HuH-7.5 (cell line): ENCODE measurements around the gene TXNRD2.

Experiments
- DNase-seq: peaks from one replicate; pipeline ENCODE4 v3.0.0; 2011; ENCODE audit warnings: low spot score

TXNRD2 gene

DNA sequence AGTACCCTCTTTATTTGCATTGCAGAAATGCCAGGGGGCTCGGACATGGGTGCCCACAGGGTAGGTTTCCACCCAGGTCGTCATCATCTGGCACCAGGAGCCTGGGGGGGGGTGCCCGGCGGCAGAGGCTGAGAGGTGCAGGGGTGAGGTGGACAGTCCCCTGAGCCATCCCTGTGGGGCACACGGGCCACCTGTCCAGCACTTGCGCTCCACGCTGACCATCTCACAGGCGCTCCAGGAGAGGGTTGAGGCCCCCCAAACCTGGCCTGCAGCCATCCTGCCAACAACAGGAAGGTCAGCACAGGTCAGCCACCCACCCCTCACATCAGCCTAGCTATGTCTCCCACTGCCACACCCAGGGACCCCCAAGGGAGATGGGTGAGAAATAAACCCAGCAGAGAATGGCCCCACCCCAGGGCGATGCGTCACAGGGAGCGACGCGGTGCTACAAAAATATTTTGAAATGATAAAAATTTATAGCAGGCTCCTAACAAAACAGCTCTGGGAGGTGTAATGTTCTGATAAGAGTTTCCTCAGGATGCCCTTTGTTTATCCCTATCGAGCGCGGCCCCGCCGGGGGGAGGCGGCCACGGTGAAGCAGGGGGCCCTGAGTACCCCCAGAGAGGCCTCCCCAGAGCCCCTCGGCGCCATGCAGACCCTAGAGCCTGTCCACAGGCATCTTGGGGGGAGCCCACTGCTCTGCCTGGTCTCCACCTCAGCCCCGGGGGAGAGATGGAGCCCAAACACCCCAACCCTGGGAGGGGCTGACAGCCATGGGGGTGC, 65.9 kb downstream of the TXNRD2 start:
- DNase-seq: no peak

GRCh38 chr22:19875061-19875530, 66.5 kb downstream of the TXNRD2 start:
- DNase-seq: no peak

- no peak for DNase-seq
Measured at GRCh38 chr22:19874307-19875060, 67.1 kb downstream of the TXNRD2 start.

DNA sequence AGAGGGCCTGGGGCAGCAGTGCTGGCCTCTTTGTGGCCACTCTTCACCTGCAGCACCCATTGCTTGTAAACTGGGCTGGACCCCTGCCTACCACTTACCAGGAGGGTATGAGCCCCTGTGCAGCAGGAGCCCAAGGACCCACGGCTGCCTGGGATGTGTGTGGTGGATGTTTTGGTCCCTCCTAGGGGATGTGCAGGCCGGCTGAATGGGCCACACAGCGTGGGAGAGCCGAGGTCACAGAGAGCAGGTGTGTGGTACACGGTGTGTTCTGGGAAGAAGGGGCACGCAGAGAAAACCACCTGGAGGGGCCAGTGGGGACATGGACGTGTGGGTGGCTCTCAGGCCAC, 67.7 kb downstream of the TXNRD2 start:
- DNase-seq: no peak

DNA sequence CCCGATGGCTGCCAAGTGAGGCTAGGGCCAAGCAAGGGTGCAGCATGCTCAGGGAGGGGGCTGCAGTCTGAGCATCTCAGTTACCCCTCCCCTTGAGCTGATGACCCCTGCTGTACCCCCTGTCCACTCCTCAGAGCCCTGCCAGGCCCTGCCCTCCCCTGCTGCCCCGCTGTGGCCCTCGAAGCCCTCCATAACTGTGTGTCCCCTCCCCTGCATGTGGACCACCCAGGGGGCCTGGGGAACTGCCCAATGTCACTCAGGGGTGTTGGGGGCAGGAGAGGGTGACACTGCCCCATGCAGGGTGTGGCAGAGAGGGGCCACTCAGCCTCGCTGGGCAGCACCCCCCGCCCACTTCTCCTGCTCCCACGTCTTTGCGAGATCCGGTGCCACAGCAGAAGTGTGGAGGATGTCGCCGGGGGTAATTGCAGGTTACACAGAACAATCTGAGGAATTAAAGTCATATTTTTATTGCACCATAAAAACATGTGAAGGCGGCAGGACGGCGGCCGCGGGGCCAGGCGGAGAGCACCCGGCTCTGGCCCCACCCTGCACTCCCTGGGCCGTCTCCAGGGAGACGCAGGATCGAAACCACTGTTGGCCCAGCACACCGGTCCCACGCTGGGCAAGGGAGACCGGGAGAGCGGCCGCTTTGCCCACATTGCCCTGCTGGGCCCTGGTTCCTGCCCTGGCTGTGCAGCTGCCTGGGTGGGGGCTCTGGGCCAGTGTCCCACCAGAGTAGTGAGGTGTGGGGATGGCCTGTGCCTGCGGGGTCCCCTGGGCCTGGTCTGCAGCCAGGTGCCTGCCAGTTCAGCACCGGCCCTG, 68.3 kb downstream of the TXNRD2 start:
- no peak for DNase-seq

DNA sequence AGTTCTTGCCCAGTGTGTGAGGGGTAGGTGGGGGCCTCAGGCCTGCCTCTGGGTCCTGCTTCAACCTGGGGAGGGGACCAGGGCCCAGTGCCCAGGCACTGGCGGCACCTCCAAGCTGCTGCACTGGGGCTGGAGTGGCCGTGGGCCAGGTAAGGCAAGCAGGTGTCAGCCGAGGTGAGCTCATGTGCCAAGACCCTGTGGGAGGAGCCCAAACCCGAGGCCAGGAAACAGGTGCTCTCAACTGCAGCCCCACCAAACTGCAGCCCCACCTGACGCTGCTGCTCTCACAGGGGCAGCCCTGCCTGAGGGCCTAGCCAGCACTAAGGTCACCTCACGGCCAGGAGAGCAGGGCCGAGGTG, 68.9 kb downstream of the TXNRD2 start:
- DNase-seq: no peak

GRCh38 chr22:19871845-19872778, 69.5 kb downstream of the TXNRD2 start:
- no peak for DNase-seq

- DNase-seq: no peak
Measured at GRCh38 chr22:19871023-19871844, 70.4 kb downstream of the TXNRD2 start.

DNA sequence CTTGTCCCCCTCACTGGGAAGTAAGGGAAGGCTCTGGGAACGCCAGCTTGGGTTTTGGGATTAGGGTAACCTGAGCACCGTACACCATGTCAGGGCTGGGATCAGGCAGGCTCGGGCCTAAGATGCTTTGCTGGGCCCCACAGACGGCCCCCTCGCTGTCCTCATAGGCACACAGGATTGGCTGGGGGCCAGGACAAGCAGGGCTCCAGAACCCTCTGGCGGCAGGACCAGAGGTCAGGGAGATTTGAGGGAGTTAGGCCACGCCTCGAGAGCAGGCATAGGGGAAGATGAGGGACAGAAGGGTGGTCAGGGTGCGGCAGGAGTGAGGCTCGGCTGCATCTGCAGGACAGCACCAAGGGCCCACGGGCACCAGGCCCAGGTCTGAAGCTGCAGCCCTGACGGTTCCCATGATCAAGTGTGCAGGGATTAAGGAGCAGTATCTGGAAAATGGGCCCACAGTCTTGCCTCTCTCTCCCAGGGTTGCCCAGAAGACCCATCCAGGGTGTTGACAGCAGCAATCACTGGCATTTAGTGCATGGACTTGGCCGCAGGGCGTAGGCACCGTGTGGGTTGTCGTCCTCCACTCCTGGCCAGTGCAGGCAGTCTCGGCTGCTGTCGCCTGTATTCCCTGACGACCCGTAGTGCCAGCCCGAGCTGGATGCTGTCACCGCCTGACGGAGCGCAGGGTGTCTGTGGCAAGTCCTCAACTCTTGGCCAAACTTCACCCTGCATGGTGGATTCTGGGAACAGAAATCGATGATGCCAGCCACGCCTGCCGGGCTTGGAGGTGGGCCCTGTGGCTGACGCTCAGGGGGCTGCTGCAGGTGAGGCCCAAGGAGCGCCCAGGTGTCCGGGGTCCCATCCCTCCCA, 71.2 kb downstream of the TXNRD2 start:
- no peak for DNase-seq

GRCh38 chr22:19869497-19870152, 72.0 kb downstream of the TXNRD2 start:
- no peak for DNase-seq

DNA sequence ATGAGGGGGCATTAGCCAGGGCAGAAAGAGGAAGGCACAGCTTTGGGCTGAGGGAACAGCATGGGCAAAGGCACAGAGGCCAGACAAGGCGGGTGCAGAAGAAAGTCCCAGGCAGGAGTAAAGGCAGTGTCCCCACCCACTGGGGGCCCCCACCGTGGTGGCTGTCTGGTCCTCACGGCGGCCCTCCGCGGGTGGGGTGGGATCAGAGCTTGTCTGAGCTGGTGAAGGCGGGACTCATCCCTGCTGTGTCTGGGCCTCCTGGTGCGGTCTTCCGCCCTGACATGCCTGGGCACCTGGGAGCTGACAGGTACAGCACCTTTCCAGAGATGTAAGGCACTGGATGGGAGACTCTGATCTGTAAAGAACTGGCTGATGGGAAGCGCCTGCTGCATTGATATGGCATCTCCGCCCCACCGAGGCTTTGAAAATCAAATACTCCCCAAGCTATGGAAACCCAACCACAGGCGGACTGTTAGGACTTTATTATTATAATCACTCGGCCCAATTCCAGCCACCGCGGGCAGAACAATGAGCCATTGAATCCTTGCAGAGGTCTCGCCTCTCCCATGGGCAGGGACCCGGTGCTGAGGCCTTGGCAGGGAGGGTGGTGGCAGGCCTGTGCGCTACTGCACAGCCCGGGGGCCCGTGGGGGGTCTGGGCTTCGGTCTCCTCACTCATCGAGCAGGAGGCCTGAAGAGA, 72.7 kb downstream of the TXNRD2 start:
- no peak for DNase-seq

DNA sequence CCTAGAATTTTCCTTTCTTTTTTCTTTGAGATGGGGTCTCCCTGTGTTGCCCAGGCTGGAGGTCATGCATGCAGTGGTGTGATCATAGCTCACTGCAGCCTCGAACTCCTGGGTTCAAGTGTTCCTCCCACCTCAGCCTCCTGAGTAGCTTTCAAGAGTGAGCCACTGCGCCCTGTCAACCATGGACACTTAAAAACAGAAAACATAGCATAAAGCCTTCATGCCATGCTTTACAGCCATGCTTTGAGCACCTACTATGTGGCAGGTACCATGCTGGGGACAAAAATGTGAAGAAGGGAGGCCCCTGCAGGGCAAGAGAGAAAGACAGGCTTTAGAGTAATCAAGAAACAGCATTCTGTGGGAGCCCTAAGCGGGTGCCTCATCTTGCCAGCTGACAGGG, 73.3 kb downstream of the TXNRD2 start:
- DNase-seq: no peak

- no peak for DNase-seq
Measured at GRCh38 chr22:19867617-19868016, 74.0 kb downstream of the TXNRD2 start.

DNA sequence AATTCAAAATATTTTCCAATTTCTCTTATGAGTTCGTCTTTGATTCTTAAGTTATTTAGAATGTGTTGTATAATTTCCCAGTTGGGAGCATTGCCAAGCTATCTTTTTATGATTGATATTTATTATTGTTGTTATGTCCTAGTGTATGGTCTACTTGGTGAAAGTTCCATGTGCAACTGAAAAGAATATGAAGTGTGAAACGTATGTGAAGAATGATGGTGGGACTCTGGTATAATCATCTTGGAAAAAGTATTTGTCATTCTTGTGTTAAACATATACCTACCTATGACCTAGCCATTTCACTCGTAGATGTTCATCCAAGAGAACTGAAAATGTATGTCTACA, 75.0 kb downstream of the TXNRD2 start:
- DNase-seq: no peak

DNA sequence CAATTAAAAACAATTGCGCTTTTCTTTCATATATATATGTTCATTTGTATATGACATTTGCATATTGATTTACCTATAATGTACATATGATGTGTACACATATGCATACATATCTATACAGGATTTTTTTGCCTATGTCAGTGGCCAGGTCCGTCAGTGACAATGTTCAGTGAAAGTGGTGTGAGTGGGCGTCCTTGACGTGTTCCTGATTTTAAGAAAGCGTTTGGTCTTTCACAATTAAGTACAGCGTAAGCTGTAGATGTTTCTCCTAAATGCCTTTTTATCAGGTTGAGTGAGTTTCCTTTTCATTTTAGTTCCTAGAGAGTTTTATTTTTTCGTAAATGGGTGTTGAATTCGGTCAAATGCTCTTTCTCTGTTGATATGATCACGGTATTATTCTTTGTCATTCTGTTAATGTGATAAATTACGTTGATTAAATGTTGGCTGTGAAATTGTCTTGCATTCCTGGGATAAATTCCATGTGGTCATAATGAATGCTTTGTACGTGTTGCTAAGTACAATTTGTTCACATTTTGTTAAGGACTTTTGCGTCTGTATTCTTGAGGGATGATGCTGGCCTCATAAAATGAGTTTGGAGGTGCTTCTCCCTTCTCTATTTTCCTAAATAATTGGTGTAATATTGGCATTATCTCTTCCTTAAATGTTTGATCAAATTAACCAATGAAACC, 76.3 kb downstream of the TXNRD2 start:
- no peak for DNase-seq

GRCh38 chr22:19864538-19865106, 77.0 kb downstream of the TXNRD2 start:
- no peak for DNase-seq

- DNase-seq: no peak
Measured at GRCh38 chr22:19863571-19863970, 78.0 kb downstream of the TXNRD2 start.
